SU-DHL-6 (cell line): ENCODE results near the gene DDX17.

Experiments used
- CTCF ChIP-seq: fragments of 200-600 bp; sonication (generic); IDR thresholded peaks from one replicate; pipeline ENCODE4 v1.5.1; 2017; ENCODE audit warnings: antibody characterized with exemption, mild to moderate bottlenecking, low read length, moderate library complexity; ENCODE audit not compliant: insufficient read depth, poor library complexity, severe bottlenecking
- EZH2phosphoT487 ChIP-seq: fragments of 200-600 bp; sonication (generic), shearing (Covaris generic); conservative IDR thresholded peaks from 2 replicates; pipeline ENCODE4 v1.6.1; 2018; ENCODE audit warnings: mild to moderate bottlenecking, antibody characterized with exemption, low read length, moderate library complexity, mixed read lengths

GRCh38 chr22:38456272-38456835 is 49.8 kb downstream of the DDX17 start:
- TF ChIP-seq CTCF (no peak), EZH2phosphoT487 (no peak)
